ENCODE measurements around the gene SHANK1.

DNA sequence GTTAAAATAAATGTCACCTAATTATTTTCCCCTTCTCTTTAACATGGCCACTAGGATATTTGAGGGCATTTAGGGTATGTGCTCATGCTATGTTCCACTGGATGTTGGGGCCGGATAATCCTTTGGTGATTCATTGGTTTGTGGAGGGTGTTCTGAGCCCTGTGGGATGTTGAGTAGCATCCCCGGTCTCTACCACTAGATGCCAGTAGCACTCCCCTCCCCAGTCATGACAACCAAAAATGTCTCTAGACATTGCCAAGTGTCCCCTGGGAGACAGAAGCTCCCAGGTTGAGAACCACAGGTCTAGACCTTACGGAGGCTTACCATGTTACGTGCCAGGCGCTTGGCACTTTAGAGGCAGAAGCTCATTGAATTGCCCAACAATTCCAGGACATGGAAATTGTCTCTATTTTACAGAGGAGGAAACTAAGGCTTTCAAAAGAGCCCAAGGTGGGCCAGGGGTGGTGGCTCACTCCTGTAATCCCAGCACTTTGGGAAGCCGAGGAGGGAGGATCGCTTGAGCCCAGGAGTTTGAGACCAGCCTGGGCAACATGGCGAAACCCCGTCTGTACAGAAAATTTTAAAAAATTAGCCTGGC is 14.1 kb downstream of the SHANK1 start:
- TF ChIP-seq EZH2 (IDR thresholded peaks at IDR 0.05; ENCODE audit: insufficient read depth, poor library complexity, severe bottlenecking): no peak
- TF ChIP-seq EZH2phosphoT487 (IDR thresholded peaks at IDR 0.05; ENCODE audit: insufficient read depth, low read depth): no peak
